Measurements from ENCODE around the gene RIN3.
A peak's percentile ranks its signal among the peaks of the same experiment; 100 is the strongest.

RIN3 gene

GRCh38 chr14:92688434-92689375 lies 175.1 kb downstream of the RIN3 start:
- peak; percentile 16 for DNase-seq (ENCODE audit: low read depth, low spot score)

- DNase-seq (ENCODE audit: low read depth, low spot score), result peak; percentile 48
Observed at GRCh38 chr14:92690171-92691011, 176.8 kb downstream of the RIN3 start.

GRCh38 chr14:92692822-92693226 lies 179.2 kb downstream of the RIN3 start:
- no peak for DNase-seq (ENCODE audit: low read depth, low spot score)

- no peak for DNase-seq (ENCODE audit: low read depth, low spot score)
Observed at GRCh38 chr14:92693998-92694795, 180.6 kb downstream of the RIN3 start.

- no peak for DNase-seq (ENCODE audit: low read depth, low spot score)
Observed at GRCh38 chr14:92694807-92695206, 181.2 kb downstream of the RIN3 start.

GRCh38 chr14:92695562-92695961 lies 182.0 kb downstream of the RIN3 start:
- no peak for DNase-seq (ENCODE audit: low read depth, low spot score)

GRCh38 chr14:92696366-92696765 lies 182.8 kb downstream of the RIN3 start:
- DNase-seq (ENCODE audit: low read depth, low spot score), result no peak

- no peak for DNase-seq (ENCODE audit: low read depth, low spot score)
Observed at GRCh38 chr14:92698393-92698792, 184.8 kb downstream of the RIN3 start.

- DNase-seq (ENCODE audit: low read depth, low spot score), result no peak
Observed at GRCh38 chr14:92701826-92702225, 188.2 kb downstream of the RIN3 start.

GRCh38 chr14:92702441-92702918 lies 188.9 kb downstream of the RIN3 start:
- DNase-seq (ENCODE audit: low read depth, low spot score), result no peak

GRCh38 chr14:92703516-92703915 lies 189.9 kb downstream of the RIN3 start:
- DNase-seq (ENCODE audit: low read depth, low spot score), result no peak

- DNase-seq (ENCODE audit: low read depth, low spot score), result no peak
Observed at GRCh38 chr14:92704036-92704804, 190.6 kb downstream of the RIN3 start.

- DNase-seq (ENCODE audit: low read depth, low spot score), result no peak
Observed at GRCh38 chr14:92704821-92705220, 191.2 kb downstream of the RIN3 start.

GRCh38 chr14:92706386-92706785 lies 192.8 kb downstream of the RIN3 start:
- no peak for DNase-seq (ENCODE audit: low read depth, low spot score)

GRCh38 chr14:92709340-92710000 lies 195.9 kb downstream of the RIN3 start:
- no peak for DNase-seq (ENCODE audit: low read depth, low spot score)

- DNase-seq (ENCODE audit: low read depth, low spot score), result no peak
Observed at GRCh38 chr14:92710001-92710341, 196.4 kb downstream of the RIN3 start.

GRCh38 chr14:92711976-92712653 lies 198.5 kb downstream of the RIN3 start:
- DNase-seq (ENCODE audit: low read depth, low spot score), result no peak

GRCh38 chr14:92712654-92713051 lies 199.1 kb downstream of the RIN3 start:
- DNase-seq (ENCODE audit: low read depth, low spot score), result no peak

- DNase-seq (ENCODE audit: low read depth, low spot score), result peak; percentile 65
Observed at GRCh38 chr14:92714739-92715307, 201.2 kb downstream of the RIN3 start.

Data from ELF-1 (cell line).